ENCODE results near the gene ARHGEF1.

ARHGEF1 gene

DNA sequence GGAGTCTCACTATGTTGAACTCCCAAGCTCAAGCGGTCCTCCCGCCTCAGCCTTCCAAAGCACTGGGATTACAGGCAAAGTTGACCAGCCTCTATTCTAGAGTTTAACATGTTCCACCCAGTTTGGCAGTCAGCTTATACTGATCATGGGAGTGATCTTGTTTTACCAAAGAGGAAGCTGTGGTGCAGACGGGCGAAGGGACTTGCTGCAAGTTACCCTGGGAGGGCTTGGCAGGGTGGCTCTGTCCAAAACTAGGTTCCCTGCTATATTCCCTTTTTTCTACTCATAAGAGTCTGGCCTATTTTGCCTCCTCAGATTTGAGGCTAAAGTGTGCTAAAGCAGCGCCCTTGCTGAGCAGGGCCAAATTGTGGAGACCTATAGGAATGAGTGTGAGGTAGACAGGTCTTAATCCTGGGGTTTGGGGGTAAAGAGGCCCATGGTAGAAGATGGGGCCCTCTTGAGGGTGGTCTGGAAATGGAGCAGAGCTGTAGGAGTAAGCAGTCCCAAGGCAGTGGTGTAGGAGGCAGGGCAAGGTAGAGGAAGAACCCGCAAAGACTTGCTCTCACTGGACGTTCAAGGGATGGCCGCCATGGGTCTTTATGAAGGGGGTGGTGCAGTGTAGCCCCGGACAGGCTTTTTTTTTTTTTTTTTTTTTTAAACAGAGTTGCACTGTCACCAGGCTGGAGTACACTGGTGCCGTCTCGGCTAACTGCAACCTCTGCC lies 19.6 kb upstream of the ARHGEF1 start:
- H3K27ac ChIP-seq: peak overlapping the region; percentile 99; the same call in 1 of the 2 replicates
- TF ChIP-seq, protein P1, sequence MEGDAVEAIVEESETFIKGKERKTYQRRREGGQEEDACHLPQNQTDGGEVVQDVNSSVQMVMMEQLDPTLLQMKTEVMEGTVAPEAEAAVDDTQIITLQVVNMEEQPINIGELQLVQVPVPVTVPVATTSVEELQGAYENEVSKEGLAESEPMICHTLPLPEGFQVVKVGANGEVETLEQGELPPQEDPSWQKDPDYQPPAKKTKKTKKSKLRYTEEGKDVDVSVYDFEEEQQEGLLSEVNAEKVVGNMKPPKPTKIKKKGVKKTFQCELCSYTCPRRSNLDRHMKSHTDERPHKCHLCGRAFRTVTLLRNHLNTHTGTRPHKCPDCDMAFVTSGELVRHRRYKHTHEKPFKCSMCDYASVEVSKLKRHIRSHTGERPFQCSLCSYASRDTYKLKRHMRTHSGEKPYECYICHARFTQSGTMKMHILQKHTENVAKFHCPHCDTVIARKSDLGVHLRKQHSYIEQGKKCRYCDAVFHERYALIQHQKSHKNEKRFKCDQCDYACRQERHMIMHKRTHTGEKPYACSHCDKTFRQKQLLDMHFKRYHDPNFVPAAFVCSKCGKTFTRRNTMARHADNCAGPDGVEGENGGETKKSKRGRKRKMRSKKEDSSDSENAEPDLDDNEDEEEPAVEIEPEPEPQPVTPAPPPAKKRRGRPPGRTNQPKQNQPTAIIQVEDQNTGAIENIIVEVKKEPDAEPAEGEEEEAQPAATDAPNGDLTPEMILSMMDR (conservative IDR thresholded peaks at IDR 0.05): no peak

DNA sequence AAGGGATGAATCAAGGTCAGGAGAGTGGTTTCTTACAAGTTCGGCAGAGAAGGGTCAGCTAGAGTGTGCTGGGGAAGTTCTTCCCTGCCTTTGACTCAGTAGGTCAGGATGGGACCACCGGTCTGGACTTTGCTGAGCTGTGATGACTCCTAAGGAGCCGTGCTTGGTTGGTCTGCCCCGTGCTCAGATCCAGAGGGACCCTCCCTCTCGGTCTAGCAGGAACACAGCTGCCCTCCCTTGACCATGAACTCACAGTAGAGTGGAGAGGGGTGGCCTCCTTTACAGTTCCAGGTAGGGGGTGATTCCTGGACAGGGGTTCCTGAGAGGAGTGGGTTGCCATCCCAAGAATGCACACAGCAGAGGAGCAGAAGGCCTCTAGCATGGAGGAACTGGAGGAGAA lies 18.6 kb upstream of the ARHGEF1 start:
- peak overlapping the region; percentile 99 for H3K27ac ChIP-seq
- TF ChIP-seq, protein P1 (conservative IDR thresholded peaks at IDR 0.05): no peak

DNA sequence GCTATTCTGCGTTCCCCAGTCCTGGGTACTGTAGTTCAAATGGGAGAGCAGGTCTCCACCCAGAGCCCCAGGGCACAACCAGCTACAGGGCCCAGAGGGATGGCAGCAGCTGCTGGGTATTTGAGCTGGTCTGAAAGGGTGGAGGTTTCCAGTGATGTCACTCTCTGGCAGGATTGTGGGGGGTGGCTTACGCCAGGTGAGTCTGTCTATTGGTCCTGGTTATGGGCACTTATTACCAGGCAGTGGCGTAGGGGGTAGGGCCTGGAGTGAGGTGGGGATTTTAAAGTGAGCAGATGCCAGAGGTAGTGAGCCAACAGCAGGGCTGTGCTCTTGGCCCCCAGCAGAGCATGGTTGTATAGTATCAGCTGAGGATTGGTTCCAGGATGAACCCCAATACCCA lies 16.7 kb upstream of the ARHGEF1 start:
- TF ChIP-seq, protein P1 (conservative IDR thresholded peaks at IDR 0.05): no peak

DNA sequence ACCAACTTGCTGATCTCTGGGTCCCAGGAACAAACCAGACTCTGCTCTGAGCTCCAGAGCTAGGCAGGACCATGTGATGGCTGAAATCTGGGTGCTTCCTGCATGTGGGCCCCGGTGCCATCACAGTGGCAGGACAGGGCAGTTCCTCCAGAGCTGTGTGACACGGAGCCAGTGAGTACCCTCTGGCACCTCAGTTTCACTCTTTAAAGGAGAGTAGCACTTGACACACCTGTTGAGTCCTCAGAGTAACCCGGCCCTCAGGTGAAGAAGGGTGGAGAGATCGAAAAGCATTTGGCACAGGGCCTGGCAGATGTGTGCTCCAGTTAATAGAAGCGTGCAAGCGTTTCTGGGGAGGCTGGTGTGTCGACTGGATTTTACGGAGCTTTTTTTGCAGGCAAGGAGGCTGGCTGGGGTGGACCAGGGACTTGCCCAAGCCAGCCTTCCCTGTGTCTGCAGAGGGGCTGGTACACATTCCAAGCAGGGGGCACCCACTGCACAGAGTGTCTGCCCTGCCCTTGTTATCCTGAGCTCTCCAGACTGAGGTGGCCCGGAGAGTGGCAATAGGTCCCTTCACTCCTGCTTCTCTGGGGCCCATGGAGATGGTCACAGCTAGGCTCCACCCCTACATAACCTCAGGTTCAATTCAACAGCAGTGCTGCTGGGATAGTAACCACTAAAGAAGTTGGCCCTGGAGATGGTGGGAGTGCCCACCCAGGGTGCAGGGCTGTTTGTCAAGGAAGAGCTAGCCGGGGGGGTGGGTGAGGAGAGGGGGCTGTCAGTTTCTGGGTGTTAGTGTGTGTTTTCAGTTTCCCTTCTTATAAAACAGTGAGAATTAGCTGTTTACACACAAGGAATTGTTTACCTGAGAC lies 14.6 kb upstream of the ARHGEF1 start:
- peak overlapping the region; percentile 99 for H3K27ac ChIP-seq
- TF ChIP-seq, protein P1 (conservative IDR thresholded peaks at IDR 0.05): no peak

More for the DNA sequence above, 16.7 kb upstream of the ARHGEF1 start:
- peak overlapping the region; percentile 99 for H3K27ac ChIP-seq

DNA sequence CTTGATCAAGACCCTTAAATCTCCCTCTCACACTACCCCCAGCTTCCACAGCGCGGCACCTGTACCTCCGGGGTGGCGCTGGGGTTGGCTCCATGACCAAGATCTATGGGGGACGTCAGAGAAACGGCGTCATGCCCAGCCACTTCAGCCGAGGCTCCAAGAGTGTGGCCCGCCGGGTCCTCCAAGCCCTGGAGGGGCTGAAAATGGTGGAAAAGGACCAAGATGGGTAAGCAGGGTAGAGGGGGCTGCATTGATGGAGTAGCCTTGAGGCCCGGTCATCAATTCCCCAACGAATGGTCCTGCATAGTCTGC lies 14.0 kb upstream of the ARHGEF1 start:
- TF ChIP-seq, protein P1 (conservative IDR thresholded peaks at IDR 0.05): no peak
- H3K27ac ChIP-seq: peak overlapping the region; percentile 99

DNA sequence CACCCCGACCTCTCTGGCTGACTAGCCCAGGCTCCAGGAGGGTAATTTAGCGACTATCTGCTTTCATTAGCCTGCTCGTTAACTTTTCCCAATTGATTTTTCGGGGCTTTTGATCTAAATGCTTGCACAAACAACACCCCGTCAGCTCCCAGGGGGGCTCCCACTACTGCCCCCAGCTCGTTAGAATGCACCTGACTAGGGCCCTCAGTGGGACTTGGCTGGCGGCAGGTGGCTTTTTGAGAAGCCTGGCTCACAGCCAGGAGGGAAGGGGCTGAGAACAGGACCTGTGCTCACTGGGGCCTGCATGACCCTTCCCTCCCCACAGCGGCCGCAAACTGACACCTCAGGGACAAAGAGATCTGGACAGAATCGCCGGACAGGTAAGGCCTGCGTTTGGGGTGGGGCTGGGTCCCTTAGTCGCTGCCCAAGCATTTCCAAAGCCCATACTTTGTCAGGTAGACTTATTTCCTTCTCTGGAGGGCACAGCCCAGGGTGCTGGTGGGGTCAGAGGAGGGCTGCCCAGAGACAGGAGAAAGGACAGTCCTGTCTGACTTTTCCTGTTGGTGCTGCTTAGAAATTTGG lies 13.5 kb upstream of the ARHGEF1 start:
- H3K27ac ChIP-seq: peak overlapping the region; percentile 99; the same call in 1 of the 2 replicates
- TF ChIP-seq, protein P1 (conservative IDR thresholded peaks at IDR 0.05): no peak

DNA sequence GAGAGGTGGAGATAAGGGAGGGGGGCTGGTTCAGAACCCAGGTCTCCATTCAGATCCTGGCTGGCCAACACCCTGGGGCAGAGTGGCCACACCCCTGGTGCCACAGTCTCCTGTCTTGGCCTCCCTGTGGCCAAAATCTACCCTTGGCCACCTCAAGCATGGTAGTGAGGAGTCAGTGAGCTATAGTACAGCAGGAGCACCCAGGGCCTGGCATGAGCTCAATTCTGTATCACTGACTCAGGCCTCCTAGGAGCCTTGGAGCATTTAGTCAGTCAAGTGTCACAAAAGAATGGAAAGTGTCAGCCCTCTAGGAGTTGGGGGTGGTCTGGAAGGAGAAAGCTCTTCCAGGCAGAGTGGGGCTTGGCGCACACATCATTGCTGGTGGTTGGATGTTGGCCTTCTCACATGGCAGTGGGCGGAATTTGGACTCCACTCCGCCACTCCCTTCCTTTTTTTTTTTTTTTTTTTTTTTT lies 12.5 kb upstream of the ARHGEF1 start:
- H3K27ac ChIP-seq: peak overlapping the region; percentile 99; the same call in 1 of the 2 replicates
- TF ChIP-seq, protein P1 (conservative IDR thresholded peaks at IDR 0.05): no peak
